ENCODE measurements around the gene IL17REL. TPM values are rescaled to one million over a fixed set of nuclear protein-coding genes. Genes with fewer than 3 reads are reported as not detected.
"Not testable (repeated sequence)": the region's sequence is repeated elsewhere in the genome, so short reads cannot be mapped to it uniquely, and the experiment has no call there.

Gene IL17REL

DNA sequence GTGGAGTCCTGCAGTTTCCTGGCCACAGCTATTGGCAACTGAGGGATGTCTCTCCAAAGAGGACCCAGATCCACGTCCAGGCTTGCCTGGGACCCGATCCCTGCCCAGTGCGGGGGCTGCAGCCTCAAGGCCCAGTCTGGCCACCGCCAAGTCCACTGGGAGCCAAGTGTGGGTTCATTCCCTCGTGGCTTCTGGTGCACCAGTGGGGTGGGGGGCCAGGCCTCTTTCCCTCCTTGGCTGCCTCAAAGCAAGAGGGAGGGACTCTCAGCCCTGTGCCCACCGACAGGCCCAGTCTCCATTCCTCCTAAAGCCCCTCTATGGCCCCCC is 65.3 kb downstream of the IL17REL start:
- Histone ChIP-seq H3K4me3 (replicated peaks; ENCODE audit: insufficient read depth, low read length) (no peak overlapping the region), H3K27me3 (ENCODE audit: insufficient read depth, poor library complexity, severe bottlenecking) (no peaks in the 10 kb centered on the region), H3K27ac (replicated peaks) (no peak overlapping the region)
- no peak for DNase-seq (ENCODE audit: low read depth in 1 of 2, low spot score in 1 of 2)
- no peak for TF ChIP-seq POLR2AphosphoS5 (IDR thresholded peaks at IDR 0.05; ENCODE audit: low read depth)
- TF ChIP-seq, protein P1, sequence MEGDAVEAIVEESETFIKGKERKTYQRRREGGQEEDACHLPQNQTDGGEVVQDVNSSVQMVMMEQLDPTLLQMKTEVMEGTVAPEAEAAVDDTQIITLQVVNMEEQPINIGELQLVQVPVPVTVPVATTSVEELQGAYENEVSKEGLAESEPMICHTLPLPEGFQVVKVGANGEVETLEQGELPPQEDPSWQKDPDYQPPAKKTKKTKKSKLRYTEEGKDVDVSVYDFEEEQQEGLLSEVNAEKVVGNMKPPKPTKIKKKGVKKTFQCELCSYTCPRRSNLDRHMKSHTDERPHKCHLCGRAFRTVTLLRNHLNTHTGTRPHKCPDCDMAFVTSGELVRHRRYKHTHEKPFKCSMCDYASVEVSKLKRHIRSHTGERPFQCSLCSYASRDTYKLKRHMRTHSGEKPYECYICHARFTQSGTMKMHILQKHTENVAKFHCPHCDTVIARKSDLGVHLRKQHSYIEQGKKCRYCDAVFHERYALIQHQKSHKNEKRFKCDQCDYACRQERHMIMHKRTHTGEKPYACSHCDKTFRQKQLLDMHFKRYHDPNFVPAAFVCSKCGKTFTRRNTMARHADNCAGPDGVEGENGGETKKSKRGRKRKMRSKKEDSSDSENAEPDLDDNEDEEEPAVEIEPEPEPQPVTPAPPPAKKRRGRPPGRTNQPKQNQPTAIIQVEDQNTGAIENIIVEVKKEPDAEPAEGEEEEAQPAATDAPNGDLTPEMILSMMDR (IDR thresholded peaks at IDR 0.05; ENCODE audit: insufficient read depth, low read length), result no peak
- TF ChIP-seq, protein P2, sequence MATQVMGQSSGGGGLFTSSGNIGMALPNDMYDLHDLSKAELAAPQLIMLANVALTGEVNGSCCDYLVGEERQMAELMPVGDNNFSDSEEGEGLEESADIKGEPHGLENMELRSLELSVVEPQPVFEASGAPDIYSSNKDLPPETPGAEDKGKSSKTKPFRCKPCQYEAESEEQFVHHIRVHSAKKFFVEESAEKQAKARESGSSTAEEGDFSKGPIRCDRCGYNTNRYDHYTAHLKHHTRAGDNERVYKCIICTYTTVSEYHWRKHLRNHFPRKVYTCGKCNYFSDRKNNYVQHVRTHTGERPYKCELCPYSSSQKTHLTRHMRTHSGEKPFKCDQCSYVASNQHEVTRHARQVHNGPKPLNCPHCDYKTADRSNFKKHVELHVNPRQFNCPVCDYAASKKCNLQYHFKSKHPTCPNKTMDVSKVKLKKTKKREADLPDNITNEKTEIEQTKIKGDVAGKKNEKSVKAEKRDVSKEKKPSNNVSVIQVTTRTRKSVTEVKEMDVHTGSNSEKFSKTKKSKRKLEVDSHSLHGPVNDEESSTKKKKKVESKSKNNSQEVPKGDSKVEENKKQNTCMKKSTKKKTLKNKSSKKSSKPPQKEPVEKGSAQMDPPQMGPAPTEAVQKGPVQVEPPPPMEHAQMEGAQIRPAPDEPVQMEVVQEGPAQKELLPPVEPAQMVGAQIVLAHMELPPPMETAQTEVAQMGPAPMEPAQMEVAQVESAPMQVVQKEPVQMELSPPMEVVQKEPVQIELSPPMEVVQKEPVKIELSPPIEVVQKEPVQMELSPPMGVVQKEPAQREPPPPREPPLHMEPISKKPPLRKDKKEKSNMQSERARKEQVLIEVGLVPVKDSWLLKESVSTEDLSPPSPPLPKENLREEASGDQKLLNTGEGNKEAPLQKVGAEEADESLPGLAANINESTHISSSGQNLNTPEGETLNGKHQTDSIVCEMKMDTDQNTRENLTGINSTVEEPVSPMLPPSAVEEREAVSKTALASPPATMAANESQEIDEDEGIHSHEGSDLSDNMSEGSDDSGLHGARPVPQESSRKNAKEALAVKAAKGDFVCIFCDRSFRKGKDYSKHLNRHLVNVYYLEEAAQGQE (IDR thresholded peaks at IDR 0.05; ENCODE audit: insufficient replicate concordance, low read depth), result no peak
- no peak for TF ChIP-seq SPI1 (IDR thresholded peaks at IDR 0.05; ENCODE audit: borderline replicate concordance, low read depth)
- TF ChIP-seq GABPA (IDR thresholded peaks at IDR 0.05; ENCODE audit: low read depth), result no peak

DNA sequence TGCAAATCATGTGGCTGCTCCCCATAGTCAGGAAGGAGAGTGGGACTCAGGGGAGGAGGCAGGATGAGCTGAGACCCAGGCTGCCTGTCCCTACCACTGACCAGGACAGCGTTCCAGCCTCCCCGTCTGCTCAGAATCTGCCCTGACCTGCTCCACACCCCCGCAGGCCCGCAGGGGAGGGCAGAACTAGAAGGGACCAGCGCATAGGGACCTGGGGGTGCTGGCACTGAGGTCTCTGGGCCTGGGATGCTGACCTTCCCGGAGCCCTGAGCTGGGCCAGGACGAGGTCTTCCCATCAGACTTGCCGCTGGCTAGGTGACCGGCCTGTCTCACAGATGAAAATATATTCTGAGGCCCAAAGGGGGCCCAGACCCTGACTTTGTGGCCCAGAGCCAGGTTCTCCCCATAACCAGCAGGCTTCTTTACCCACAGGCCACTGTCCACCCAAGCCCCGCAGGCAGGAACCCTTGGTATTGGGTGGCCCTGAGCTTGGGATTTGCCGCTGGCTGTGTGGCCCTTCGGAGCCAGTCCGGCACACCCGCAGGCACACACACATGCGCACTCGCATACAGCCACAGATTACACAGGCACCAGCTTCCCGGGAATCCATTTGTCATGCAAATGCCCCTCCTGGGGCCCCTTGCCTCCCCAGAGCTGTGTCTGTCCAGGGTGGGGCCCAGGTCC is 65.8 kb downstream of the IL17REL start:
- H3K27ac ChIP-seq (replicated peaks), result no peak overlapping the region
- H3K4me3 ChIP-seq (replicated peaks; ENCODE audit: insufficient read depth, low read length), result no peak overlapping the region
- TF ChIP-seq POLR2AphosphoS5 (IDR thresholded peaks at IDR 0.05; ENCODE audit: low read depth) (no peak), SPI1 (IDR thresholded peaks at IDR 0.05; ENCODE audit: borderline replicate concordance, low read depth) (no peak)
- TF ChIP-seq, protein P2 (IDR thresholded peaks at IDR 0.05; ENCODE audit: insufficient replicate concordance, low read depth), result no peak
- DNase-seq (ENCODE audit: low read depth in 1 of 2, low spot score in 1 of 2), result no peak
- no peaks in the 10 kb centered on the region for H3K27me3 ChIP-seq (ENCODE audit: insufficient read depth, poor library complexity, severe bottlenecking)

DNA sequence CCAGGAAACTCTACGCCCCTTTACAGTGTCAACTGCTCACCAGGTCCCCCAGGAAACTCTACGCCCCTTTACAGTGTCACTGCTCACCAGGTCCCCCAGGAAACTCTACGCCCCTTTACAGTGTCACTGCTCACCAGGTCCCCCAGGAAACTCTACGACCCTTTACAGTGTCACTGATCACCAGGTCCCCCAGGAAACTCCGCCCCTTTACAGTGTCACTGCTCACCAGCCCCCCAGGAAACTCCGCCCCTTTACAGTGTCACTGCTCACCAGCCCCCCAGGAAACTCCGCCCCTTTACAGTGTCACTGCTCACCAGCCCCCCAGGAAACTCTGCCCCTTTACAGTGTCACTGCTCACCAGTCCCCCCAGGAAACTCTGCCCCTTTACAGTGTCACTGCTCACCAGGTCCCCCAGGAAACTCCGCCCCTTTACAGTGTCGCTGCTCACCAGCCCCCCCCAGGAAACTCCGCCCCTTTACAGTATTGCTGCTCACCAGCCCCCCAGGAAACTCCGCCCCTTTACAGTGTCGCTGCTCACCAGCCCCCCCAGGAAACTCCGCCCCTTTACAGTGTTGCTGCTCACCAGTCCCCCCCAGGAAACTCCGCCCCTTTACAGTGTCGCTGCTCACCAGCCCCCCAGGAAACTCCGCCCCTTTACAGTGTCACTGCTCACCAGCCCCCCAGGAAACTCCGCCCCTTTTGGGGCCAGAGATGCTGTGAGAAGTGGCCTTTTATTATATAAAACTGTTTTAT is 67.3 kb downstream of the IL17REL start:
- peak in 1 of 2 experiments; percentile 33 for DNase-seq (ENCODE audit: low read depth in 1 of 2, low spot score in 1 of 2)
- H3K27ac ChIP-seq (replicated peaks); H3K4me3 ChIP-seq (replicated peaks; ENCODE audit: insufficient read depth, low read length); H3K27me3 ChIP-seq (ENCODE audit: insufficient read depth, poor library complexity, severe bottlenecking): not testable (repeated sequence)
- 0 out of 2 replicates have a peak, but pooled peaks have one; percentile 15 for TF ChIP-seq GABPA (IDR thresholded peaks at IDR 0.05; ENCODE audit: low read depth)

Small RNA genes lying within 50 kb of the gene (microRNA-seq; reads per million reads assigned to microRNA genes)
- not detected for gene MIR6821

Data from HL-60 (cell line).